ENCODE data around the gene SELENOP. TPM values are rescaled to one million over a fixed set of nuclear protein-coding genes. Genes with fewer than 3 reads are reported as not detected.
"Not testable (repeated sequence)": the region's sequence is repeated elsewhere in the genome, so short reads cannot be mapped to it uniquely, and the experiment has no call there.

Gene SELENOP
- total and polyA plus RNA-seq, 2 experiments from 2014 or later = 1.2 to 1.4 TPM

DNA sequence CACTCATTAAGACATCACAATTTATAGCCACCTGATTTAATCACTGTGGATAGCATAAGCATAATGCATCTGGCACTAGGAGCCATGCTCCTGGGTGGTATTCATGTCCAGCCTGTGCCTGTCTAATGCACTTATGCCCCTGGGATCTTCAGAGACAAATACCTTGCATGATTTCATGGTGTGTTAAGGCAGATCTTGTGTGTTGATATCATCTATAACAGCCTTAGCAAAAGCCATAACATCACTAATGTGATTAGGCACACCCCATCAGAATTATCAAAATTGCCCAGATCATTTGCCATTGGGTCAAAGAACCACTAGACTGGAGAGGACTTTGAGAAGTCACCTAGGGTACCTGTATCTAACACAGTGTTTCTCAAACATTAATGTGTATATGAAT, 43.7 kb upstream of the SELENOP start:
- H3K9me2 ChIP-seq (ENCODE audit: insufficient read depth) = no peaks in the 10 kb centered on the region

DNA sequence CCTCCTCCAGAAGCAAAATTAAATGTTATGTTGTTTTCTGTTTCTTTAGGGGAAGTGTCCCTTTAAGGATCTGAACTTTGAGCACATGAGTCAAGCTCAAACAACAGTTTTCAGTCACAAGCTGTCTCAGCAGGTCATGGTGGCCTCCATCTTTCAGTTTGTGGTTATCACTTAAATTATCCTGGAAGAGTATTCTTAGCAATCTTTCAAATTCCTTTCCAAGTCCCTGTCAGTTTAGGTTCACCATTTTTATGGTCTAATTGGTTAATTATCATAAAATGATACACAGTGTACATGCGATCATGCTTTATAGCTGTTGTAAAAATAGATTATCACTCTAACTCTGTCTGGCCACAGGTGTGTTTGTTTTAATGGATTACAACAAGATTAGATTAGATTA, 43.1 kb upstream of the SELENOP start:
- H3K36me3 ChIP-seq (ENCODE audit: low read depth) = no peaks in the 10 kb centered on the region
- no peak overlapping the region for H2AFZ ChIP-seq
- no peak overlapping the region for H3K9ac ChIP-seq
- no peaks in the 10 kb centered on the region for H4K20me1 ChIP-seq (ENCODE audit: insufficient read depth)
- TF ChIP-seq EZH2phosphoT487 (IDR thresholded peaks at IDR 0.05; ENCODE audit: insufficient read depth, low read depth) = no peak
- TF ChIP-seq EZH2 (IDR thresholded peaks at IDR 0.05; ENCODE audit: insufficient read depth, poor library complexity, severe bottlenecking) = no peak
- no peak overlapping the region for H3K4me3 ChIP-seq
- DNase-seq = no peak
- H3K4me1 ChIP-seq (ENCODE audit: insufficient read depth) = no peaks in the 10 kb centered on the region
- no peaks in the 10 kb centered on the region for H3F3A ChIP-seq (ENCODE audit: insufficient read depth)
- H3K9me2 ChIP-seq (ENCODE audit: insufficient read depth) = no peaks in the 10 kb centered on the region
- no peaks in the 10 kb centered on the region for H3K79me2 ChIP-seq (ENCODE audit: insufficient read depth)
- H3K9me3 ChIP-seq (ENCODE audit: low read depth) = no peaks in the 10 kb centered on the region
- no peak overlapping the region for H3K4me2 ChIP-seq (ENCODE audit: unreplicated experiment)
- no peak overlapping the region for H3K27ac ChIP-seq
- WGBS, 2 experiments (ENCODE audit: low coverage in 1 of 2, low lambda C conversion rate in 2 of 2, missing lambda C conversion rate in 2 of 2) = 91 to 92% methylated on average over 1 of the region's 1 CpG
- no peaks in the 10 kb centered on the region for H3K27me3 ChIP-seq (replicated peaks; ENCODE audit: insufficient read depth)
- in situ Hi-C loops (cut with MboI) = no loop called here

More for the DNA sequence above, 43.7 kb upstream of the SELENOP start:
- no peaks in the 10 kb centered on the region for H3K27me3 ChIP-seq (replicated peaks; ENCODE audit: insufficient read depth)
- H3K79me2 ChIP-seq (ENCODE audit: insufficient read depth) = no peaks in the 10 kb centered on the region
- H3F3A ChIP-seq (ENCODE audit: insufficient read depth) = no peaks in the 10 kb centered on the region
- in situ Hi-C loops (cut with MboI) = no loop called here
- no peak for DNase-seq
- no peaks in the 10 kb centered on the region for H4K20me1 ChIP-seq (ENCODE audit: insufficient read depth)
- H2AFZ ChIP-seq = no peak overlapping the region
- H3K4me1 ChIP-seq (ENCODE audit: insufficient read depth) = no peaks in the 10 kb centered on the region
- no peaks in the 10 kb centered on the region for H3K9me3 ChIP-seq (ENCODE audit: low read depth)
- no peak overlapping the region for H3K4me3 ChIP-seq
- no peaks in the 10 kb centered on the region for H3K36me3 ChIP-seq (ENCODE audit: low read depth)
- TF ChIP-seq EZH2phosphoT487 (IDR thresholded peaks at IDR 0.05; ENCODE audit: insufficient read depth, low read depth) = no peak
- no peak for TF ChIP-seq EZH2 (IDR thresholded peaks at IDR 0.05; ENCODE audit: insufficient read depth, poor library complexity, severe bottlenecking)
- no peak overlapping the region for H3K27ac ChIP-seq
- no peak overlapping the region for H3K4me2 ChIP-seq (ENCODE audit: unreplicated experiment)
- no peak overlapping the region for H3K9ac ChIP-seq

- in situ Hi-C loops (cut with MboI) = no loop called here
- no peak for DNase-seq
- TF ChIP-seq EZH2 (IDR thresholded peaks at IDR 0.05; ENCODE audit: insufficient read depth, poor library complexity, severe bottlenecking) = no peak
- TF ChIP-seq EZH2phosphoT487 (IDR thresholded peaks at IDR 0.05; ENCODE audit: insufficient read depth, low read depth) = no peak
- no peaks in the 10 kb centered on the region for H3F3A ChIP-seq (ENCODE audit: insufficient read depth)
- no peak overlapping the region for H3K27ac ChIP-seq
- no peaks in the 10 kb centered on the region for H3K9me3 ChIP-seq (ENCODE audit: low read depth)
- H3K36me3 ChIP-seq (ENCODE audit: low read depth) = no peaks in the 10 kb centered on the region
- no peak overlapping the region for H3K9ac ChIP-seq
- no peaks in the 10 kb centered on the region for H3K79me2 ChIP-seq (ENCODE audit: insufficient read depth)
- no peaks in the 10 kb centered on the region for H4K20me1 ChIP-seq (ENCODE audit: insufficient read depth)
- 83 to 92% methylated on average over 1 of the region's 1 CpG for WGBS, 2 experiments (ENCODE audit: low coverage in 1 of 2, low lambda C conversion rate in 2 of 2, missing lambda C conversion rate in 2 of 2)
- H3K4me1 ChIP-seq (ENCODE audit: insufficient read depth) = no peaks in the 10 kb centered on the region
- no peak overlapping the region for H3K4me2 ChIP-seq (ENCODE audit: unreplicated experiment)
- no peaks in the 10 kb centered on the region for H3K27me3 ChIP-seq (replicated peaks; ENCODE audit: insufficient read depth)
- H2AFZ ChIP-seq = no peak overlapping the region
- no peak overlapping the region for H3K4me3 ChIP-seq
- no peaks in the 10 kb centered on the region for H3K9me2 ChIP-seq (ENCODE audit: insufficient read depth)
Measured at GRCh38 chr5:42852826-42853225, 41.1 kb upstream of the SELENOP start.

- no peaks in the 10 kb centered on the region for H3F3A ChIP-seq (ENCODE audit: insufficient read depth)
- no peaks in the 10 kb centered on the region for H3K27me3 ChIP-seq (replicated peaks; ENCODE audit: insufficient read depth)
- no peaks in the 10 kb centered on the region for H3K9me3 ChIP-seq (ENCODE audit: low read depth)
- H2AFZ ChIP-seq = no peak overlapping the region
- no peaks in the 10 kb centered on the region for H3K9me2 ChIP-seq (ENCODE audit: insufficient read depth)
- no peak overlapping the region for H3K27ac ChIP-seq
- no peak overlapping the region for H3K9ac ChIP-seq
- no peak overlapping the region for H3K4me2 ChIP-seq (ENCODE audit: unreplicated experiment)
- DNase-seq = no peak
- H3K4me3 ChIP-seq = no peak overlapping the region
- H3K36me3 ChIP-seq (ENCODE audit: low read depth) = no peaks in the 10 kb centered on the region
- WGBS, 2 experiments (ENCODE audit: low coverage in 1 of 2, low lambda C conversion rate in 2 of 2, missing lambda C conversion rate in 2 of 2) = 75 to 80% methylated on average over 6 of the region's 6 CpGs
- in situ Hi-C loops (cut with MboI) = no loop called here
- no peak for TF ChIP-seq EZH2phosphoT487 (IDR thresholded peaks at IDR 0.05; ENCODE audit: insufficient read depth, low read depth)
- TF ChIP-seq EZH2 (IDR thresholded peaks at IDR 0.05; ENCODE audit: insufficient read depth, poor library complexity, severe bottlenecking) = no peak
- no peaks in the 10 kb centered on the region for H4K20me1 ChIP-seq (ENCODE audit: insufficient read depth)
- H3K79me2 ChIP-seq (ENCODE audit: insufficient read depth) = no peaks in the 10 kb centered on the region
- no peaks in the 10 kb centered on the region for H3K4me1 ChIP-seq (ENCODE audit: insufficient read depth)
Measured at GRCh38 chr5:42851481-42851880, 39.8 kb upstream of the SELENOP start.

DNA sequence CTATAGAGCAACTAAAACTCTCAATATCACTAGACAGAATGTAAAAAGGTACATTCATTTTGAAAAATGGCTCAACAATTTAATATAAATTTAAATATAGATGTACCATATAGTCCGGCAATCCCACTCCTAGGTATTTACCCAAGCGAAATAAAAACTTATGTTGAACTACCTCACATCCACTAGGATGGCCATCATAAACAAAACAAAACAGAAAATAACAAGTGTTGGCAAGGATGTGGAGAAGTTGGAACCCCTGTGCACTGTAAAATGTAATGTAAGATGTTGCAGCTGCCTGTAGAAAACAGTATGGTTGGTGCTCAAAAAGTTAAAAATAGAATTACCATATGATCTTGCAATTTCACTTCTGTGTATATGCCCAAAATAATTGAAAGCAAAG, 36.9 kb upstream of the SELENOP start:
- no peak for DNase-seq
- no peak overlapping the region for H2AFZ ChIP-seq
- H3K4me2 ChIP-seq (ENCODE audit: unreplicated experiment) = no peak overlapping the region
- TF ChIP-seq EZH2phosphoT487 (IDR thresholded peaks at IDR 0.05; ENCODE audit: insufficient read depth, low read depth) (no peak), EZH2 (IDR thresholded peaks at IDR 0.05; ENCODE audit: insufficient read depth, poor library complexity, severe bottlenecking) (no peak)
- no peaks in the 10 kb centered on the region for H3K9me3 ChIP-seq (ENCODE audit: low read depth)
- in situ Hi-C loops (cut with MboI) = no loop called here
- no peaks in the 10 kb centered on the region for H3F3A ChIP-seq (ENCODE audit: insufficient read depth)
- WGBS, 2 experiments (ENCODE audit: low coverage in 1 of 2, low lambda C conversion rate in 2 of 2, missing lambda C conversion rate in 2 of 2) = 83 to 85% methylated on average over 2 of the region's 2 CpGs
- no peak overlapping the region for H3K9ac ChIP-seq
- H3K4me1 ChIP-seq (ENCODE audit: insufficient read depth) = no peaks in the 10 kb centered on the region
- no peaks in the 10 kb centered on the region for H3K27me3 ChIP-seq (replicated peaks; ENCODE audit: insufficient read depth)
- no peak overlapping the region for H3K27ac ChIP-seq
- H3K9me2 ChIP-seq (ENCODE audit: insufficient read depth) = no peaks in the 10 kb centered on the region
- H3K36me3 ChIP-seq (ENCODE audit: low read depth) = no peaks in the 10 kb centered on the region
- H3K4me3 ChIP-seq = no peak overlapping the region
- H3K79me2 ChIP-seq (ENCODE audit: insufficient read depth) = no peaks in the 10 kb centered on the region
- H4K20me1 ChIP-seq (ENCODE audit: insufficient read depth) = no peaks in the 10 kb centered on the region

- H3K79me2 ChIP-seq (ENCODE audit: insufficient read depth); H3K27ac ChIP-seq; in situ Hi-C loops (cut with MboI); H2AFZ ChIP-seq; H3K4me1 ChIP-seq (ENCODE audit: insufficient read depth); H3K9me3 ChIP-seq (ENCODE audit: low read depth); H3K9me2 ChIP-seq (ENCODE audit: insufficient read depth); H3K36me3 ChIP-seq (ENCODE audit: low read depth); H3K9ac ChIP-seq; H3K4me2 ChIP-seq (ENCODE audit: unreplicated experiment); H3F3A ChIP-seq (ENCODE audit: insufficient read depth); DNase-seq; H4K20me1 ChIP-seq (ENCODE audit: insufficient read depth); H3K27me3 ChIP-seq (replicated peaks; ENCODE audit: insufficient read depth); H3K4me3 ChIP-seq: not testable (repeated sequence)
- WGBS, 2 experiments (ENCODE audit: low coverage in 1 of 2, low lambda C conversion rate in 2 of 2, missing lambda C conversion rate in 2 of 2) = 80 to 82% methylated on average over 4 of the region's 4 CpGs
Measured at GRCh38 chr5:42844408-42844807, 32.7 kb upstream of the SELENOP start.

Measured in GM23248 (cell line).